ENCODE results near the gene QRFPR. TPM values are rescaled to one million over a fixed set of nuclear protein-coding genes. Genes with fewer than 3 reads are reported as not detected.

Gene QRFPR
- total RNA-seq, 1 donor from 2014 or later = not detected

Other genes starting within 250 kb of the QRFPR start
- 0.16 TPM for gene TNIP3, start 216.7 kb downstream of the QRFPR start, total RNA-seq